ENCODE data around the gene TMEM86B. TPM values are rescaled to one million over a fixed set of nuclear protein-coding genes. Genes with fewer than 3 reads are reported as not detected.

The TMEM86B gene
- total RNA-seq, 2 experiments from 2014 or later = 5.8 to 6.2 TPM

- no peak overlapping the region for H3K4me3 Mint-ChIP-seq
- ChIA-PET CTCF (no interaction called here), POLR2A (no interaction called here)
- no peak for DNase-seq
- peaks cover 6% of the 10 kb centered on the region for H3K9me3 Mint-ChIP-seq
- peaks cover 4% of the 10 kb centered on the region for H3K4me1 Mint-ChIP-seq (ENCODE audit: low read depth)
- H3K27ac Mint-ChIP-seq = no peak overlapping the region
- no peak for ATAC-seq
- H3K36me3 Mint-ChIP-seq (ENCODE audit: low read depth) = peaks cover 32% of the 10 kb centered on the region
- TF ChIP-seq CTCF (IDR thresholded peaks at IDR 0.05) = no peak
- H3K27me3 Mint-ChIP-seq = no peaks in the 10 kb centered on the region
- intact Hi-C loops (cut with micrococcal nuclease) = no loop called here
Measured at GRCh38 chr19:55266404-55266803, 37.8 kb upstream of the TMEM86B start.

- Mint-ChIP-seq H3K4me1 (ENCODE audit: low read depth) (peaks cover 4% of the 10 kb centered on the region), H3K36me3 (ENCODE audit: low read depth) (peaks cover 32% of the 10 kb centered on the region), H3K4me3 (no peak overlapping the region), H3K9me3 (peaks cover 6% of the 10 kb centered on the region), H3K27ac (no peak overlapping the region), H3K27me3 (no peaks in the 10 kb centered on the region)
- TF ChIP-seq CTCF (IDR thresholded peaks at IDR 0.05) = no peak
- ChIA-PET POLR2A (no interaction called here), CTCF (no interaction called here)
- ATAC-seq = no peak
- DNase-seq = no peak
- intact Hi-C loops (cut with micrococcal nuclease) = no loop called here
Measured at GRCh38 chr19:55265723-55266386, 37.3 kb upstream of the TMEM86B start.

GRCh38 chr19:55265173-55265572 lies 36.6 kb upstream of the TMEM86B start:
- intact Hi-C loops (cut with micrococcal nuclease) = no loop called here
- ChIA-PET POLR2A (no interaction called here), CTCF (no interaction called here)

GRCh38 chr19:55264531-55264930 lies 36.0 kb upstream of the TMEM86B start:
- TF ChIP-seq CTCF (IDR thresholded peaks at IDR 0.05) = no peak
- Mint-ChIP-seq H3K4me3 (no peak overlapping the region), H3K27ac (no peak overlapping the region), H3K36me3 (ENCODE audit: low read depth) (peaks cover 23% of the 10 kb centered on the region), H3K4me1 (ENCODE audit: low read depth) (peaks cover 9% of the 10 kb centered on the region), H3K9me3 (peaks cover 6% of the 10 kb centered on the region), H3K27me3 (no peaks in the 10 kb centered on the region)
- no peak for DNase-seq
- ATAC-seq = no peak
- ChIA-PET CTCF (no interaction called here), POLR2A (no interaction called here)
- intact Hi-C loops (cut with micrococcal nuclease) = no loop called here

More at GRCh38 chr19:55265173-55265572, 36.6 kb upstream of the TMEM86B start:
- no peak for DNase-seq
- Mint-ChIP-seq H3K4me1 (ENCODE audit: low read depth) (peaks cover 7% of the 10 kb centered on the region), H3K4me3 (no peak overlapping the region), H3K27me3 (no peaks in the 10 kb centered on the region), H3K27ac (no peak overlapping the region), H3K9me3 (peaks cover 6% of the 10 kb centered on the region), H3K36me3 (ENCODE audit: low read depth) (peaks cover 28% of the 10 kb centered on the region)
- no peak for TF ChIP-seq CTCF (IDR thresholded peaks at IDR 0.05)
- ATAC-seq = no peak

- no peak overlapping the region for H3K4me3 Mint-ChIP-seq
- peaks cover 23% of the 10 kb centered on the region for H3K36me3 Mint-ChIP-seq (ENCODE audit: low read depth)
- no peak for TF ChIP-seq CTCF (IDR thresholded peaks at IDR 0.05)
- no peak for DNase-seq
- H3K27me3 Mint-ChIP-seq = no peaks in the 10 kb centered on the region
- no peak overlapping the region for H3K27ac Mint-ChIP-seq
- no peak for ATAC-seq
- POLR2A ChIA-PET = interaction anchor here (0.7 to 3.7 kb wide), 2 partner anchors 17 to 193 kb away, joined by 3 to 54 read pairs; partner anchors contain the start of gene HSPBP1
- intact Hi-C loops (cut with micrococcal nuclease) = no loop called here
- peaks cover 6% of the 10 kb centered on the region for H3K9me3 Mint-ChIP-seq
- peaks cover 10% of the 10 kb centered on the region for H3K4me1 Mint-ChIP-seq (ENCODE audit: low read depth)
- CTCF ChIA-PET = interaction anchor here (1.8 kb wide), 1 partner anchor 242 kb away, joined by 6 read pairs; no protein-coding TSS in a partner anchor
Measured at GRCh38 chr19:55262359-55262758, 33.8 kb upstream of the TMEM86B start.
